ENCODE data around the gene ROGDI. TPM values are rescaled to one million over a fixed set of nuclear protein-coding genes. Genes with fewer than 3 reads are reported as not detected.

The ROGDI gene
- total RNA-seq, 1 donor: 15.9 TPM

- Histone ChIP-seq H3K27ac (ENCODE audit: low read depth, low read length) (peak overlapping the region; percentile 33), H3K9me3 (ENCODE audit: low read depth, low read length) (no peaks in the 10 kb centered on the region), H4K20me1 (ENCODE audit: insufficient read depth, low read length) (no peaks in the 10 kb centered on the region), H3K4me3 (ENCODE audit: insufficient read depth, low read length) (peak overlapping the region; percentile 84), H2AFZ (ENCODE audit: low read length) (peak overlapping the region; percentile 18), H3K36me3 (ENCODE audit: insufficient read depth, low read length) (peaks cover 19% of the 10 kb centered on the region), H3K27me3 (ENCODE audit: insufficient read depth, low read length) (no peaks in the 10 kb centered on the region), H3K4me2 (ENCODE audit: insufficient read depth, low read length) (peak overlapping the region; percentile 84), H3K79me2 (ENCODE audit: insufficient read depth, low read length) (no peaks in the 10 kb centered on the region), H3K4me1 (ENCODE audit: insufficient read depth, low read length) (peaks cover 11% of the 10 kb centered on the region)
- no peak for TF ChIP-seq CTCF (IDR thresholded peaks at IDR 0.05; ENCODE audit: extremely low read depth, low read depth, low read length)
- peak; percentile 100 for DNase-seq (ENCODE audit: insufficient read length, low spot score, missing footprints)
Observed at GRCh38 chr16:4802659-4803287, 340 bp upstream of the ROGDI start.

GRCh38 chr16:4801051-4801961 lies 1.1 kb downstream of the ROGDI start:
- peak; percentile 74 for DNase-seq (ENCODE audit: insufficient read length, low spot score, missing footprints)
- H3K36me3 ChIP-seq (ENCODE audit: insufficient read depth, low read length): peaks cover 9% of the 10 kb centered on the region
- no peaks in the 10 kb centered on the region for H3K9me3 ChIP-seq (ENCODE audit: low read depth, low read length)
- no peaks in the 10 kb centered on the region for H3K27me3 ChIP-seq (ENCODE audit: insufficient read depth, low read length)
- H2AFZ ChIP-seq (ENCODE audit: low read length): peak overlapping the region; percentile 81
- no peak overlapping the region for H3K27ac ChIP-seq (ENCODE audit: low read depth, low read length)
- no peaks in the 10 kb centered on the region for H4K20me1 ChIP-seq (ENCODE audit: insufficient read depth, low read length)
- no peaks in the 10 kb centered on the region for H3K79me2 ChIP-seq (ENCODE audit: insufficient read depth, low read length)
- TF ChIP-seq CTCF (IDR thresholded peaks at IDR 0.05; ENCODE audit: extremely low read depth, low read depth, low read length): no peak
- H3K4me1 ChIP-seq (ENCODE audit: insufficient read depth, low read length): peaks cover 11% of the 10 kb centered on the region
- peak overlapping the region; percentile 84 for H3K4me3 ChIP-seq (ENCODE audit: insufficient read depth, low read length)
- H3K4me2 ChIP-seq (ENCODE audit: insufficient read depth, low read length): peak overlapping the region; percentile 84

- H3K27ac ChIP-seq (ENCODE audit: low read depth, low read length): no peak overlapping the region
- no peak for TF ChIP-seq CTCF (IDR thresholded peaks at IDR 0.05; ENCODE audit: extremely low read depth, low read depth, low read length)
- H3K9me3 ChIP-seq (ENCODE audit: low read depth, low read length): no peaks in the 10 kb centered on the region
- H3K36me3 ChIP-seq (ENCODE audit: insufficient read depth, low read length): peaks cover 7% of the 10 kb centered on the region
- H4K20me1 ChIP-seq (ENCODE audit: insufficient read depth, low read length): no peaks in the 10 kb centered on the region
- DNase-seq (ENCODE audit: insufficient read length, low spot score, missing footprints): peak; percentile 38
- H3K4me1 ChIP-seq (ENCODE audit: insufficient read depth, low read length): peaks cover 11% of the 10 kb centered on the region
- H3K4me3 ChIP-seq (ENCODE audit: insufficient read depth, low read length): no peak overlapping the region
- no peaks in the 10 kb centered on the region for H3K27me3 ChIP-seq (ENCODE audit: insufficient read depth, low read length)
- no peak overlapping the region for H2AFZ ChIP-seq (ENCODE audit: low read length)
- H3K4me2 ChIP-seq (ENCODE audit: insufficient read depth, low read length): no peak overlapping the region
- no peaks in the 10 kb centered on the region for H3K79me2 ChIP-seq (ENCODE audit: insufficient read depth, low read length)
Observed at GRCh38 chr16:4800290-4801041, 2.0 kb downstream of the ROGDI start.

All from osteoblast (primary cell).